ENCODE data around the gene EMILIN3. TPM values are rescaled to one million over a fixed set of nuclear protein-coding genes. Genes with fewer than 3 reads are reported as not detected.

EMILIN3 gene
- total and polyA plus RNA-seq, 2 donors (not counting 3 experiments of a cell fraction or from before 2014, with no cell fraction given): 0.15 TPM; not detected in 1

GRCh38 chr20:41352666-41353065 is 14.0 kb downstream of the EMILIN3 start:
- Histone ChIP-seq H3K9ac (replicated peaks; ENCODE audit: extremely low read depth, insufficient read depth, low read length) (no peak overlapping the region), H3K79me2 (ENCODE audit: control insufficient read depth, insufficient read depth, low read length) (no peaks in the 10 kb centered on the region), H2AFZ (ENCODE audit: low read depth, low read length) (no peak overlapping the region), H3K9me3 (replicated peaks; ENCODE audit: control insufficient read depth, insufficient read depth, low read length) (no peaks in the 10 kb centered on the region), H3K4me2 (ENCODE audit: insufficient read depth, low read length) (no peak overlapping the region), H3K27ac (ENCODE audit: insufficient read depth, low read depth, low read length) (no peak overlapping the region), H3K4me3 (replicated peaks in 1 of 3; ENCODE audit: insufficient read depth in 1 of 3, low read depth in 1 of 3, low read length in 3 of 3) (no peak overlapping the region), H4K20me1 (replicated peaks; ENCODE audit: control insufficient read depth, extremely low read depth, insufficient read depth, low read length) (no peaks in the 10 kb centered on the region), H3K36me3 (ENCODE audit: control insufficient read depth in 2 of 2, extremely low read depth in 1 of 2, insufficient read depth in 2 of 2, low read length in 2 of 2) (no peaks in the 10 kb centered on the region), H3K4me1 (ENCODE audit: control insufficient read depth, extremely low read depth, insufficient read depth, low read length) (no peaks in the 10 kb centered on the region), H3K27me3 (ENCODE audit: control insufficient read depth in 2 of 2, insufficient read depth in 2 of 2, low read length in 2 of 2) (no peaks in the 10 kb centered on the region), H3K9me1 (replicated peaks; ENCODE audit: control insufficient read depth, extremely low read depth, insufficient read depth, low read length) (no peaks in the 10 kb centered on the region)
- dilution Hi-C loops (cut with MboI; ENCODE audit: extremely low pct_ligation_motif_present, low sequenced_read_pairs): no loop called here
- no TSS peak for BruUV-seq (replicated peaks)
- TF ChIP-seq POLR2A (IDR thresholded peaks at IDR 0.05; ENCODE audit: low read depth, low read length) (no peak), POLR2AphosphoS5 (IDR thresholded peaks at IDR 0.05; ENCODE audit: insufficient read depth, low read depth, low read length) (no peak), MYC (IDR thresholded peaks at IDR 0.05; ENCODE audit: low read depth, low read length) (no peak), EZH2 (IDR thresholded peaks at IDR 0.05; ENCODE audit: borderline replicate concordance, low read depth, low read length, severe bottlenecking) (no peak), CTCF (IDR thresholded peaks at IDR 0.05; ENCODE audit: extremely low read depth in 1 of 2, insufficient read depth in 1 of 2, low read depth in 1 of 2, low read length in 2 of 2) (no peak), GATA2 (IDR thresholded peaks at IDR 0.05; ENCODE audit: insufficient read depth, insufficient read length, low read depth, low read length) (no peak), JUN (IDR thresholded peaks at IDR 0.05; ENCODE audit: borderline replicate concordance, insufficient read depth, insufficient read length, low read depth) (no peak), MAX (IDR thresholded peaks at IDR 0.05; ENCODE audit: insufficient read depth, insufficient read length) (no peak), FOS (IDR thresholded peaks at IDR 0.05; ENCODE audit: borderline replicate concordance, insufficient read depth, low read length) (no peak)
- no peak for DNase-seq (ENCODE audit: low read depth, low spot score)
- no peak for FAIRE-seq
- intact Hi-C loops (cut with micrococcal nuclease): no loop called here
- ChIA-PET CTCF (interaction anchor here (1.4 to 2.2 kb wide), 3 partner anchors 120 to 217 kb away, joined by 4 to 5 read pairs (median 5); no protein-coding TSS in a partner anchor), POLR2A (no interaction called here)
